GM19239 (cell line): Measurements from ENCODE around the gene PIR.
A peak's percentile ranks its signal among the peaks of the same experiment; 100 is the strongest.

Source experiments
- DNase-seq: peaks from one replicate; pipeline ENCODE4 v3.0.0; 2011; ENCODE audit warnings: low spot score; ENCODE audit not compliant: insufficient read length
- FAIRE-seq: peaks from 2 replicates; lab custom pipeline; 2011; peaks lifted over from hg19 to GRCh38; lab: Jason Lieb, UNC

PIR gene

DNA sequence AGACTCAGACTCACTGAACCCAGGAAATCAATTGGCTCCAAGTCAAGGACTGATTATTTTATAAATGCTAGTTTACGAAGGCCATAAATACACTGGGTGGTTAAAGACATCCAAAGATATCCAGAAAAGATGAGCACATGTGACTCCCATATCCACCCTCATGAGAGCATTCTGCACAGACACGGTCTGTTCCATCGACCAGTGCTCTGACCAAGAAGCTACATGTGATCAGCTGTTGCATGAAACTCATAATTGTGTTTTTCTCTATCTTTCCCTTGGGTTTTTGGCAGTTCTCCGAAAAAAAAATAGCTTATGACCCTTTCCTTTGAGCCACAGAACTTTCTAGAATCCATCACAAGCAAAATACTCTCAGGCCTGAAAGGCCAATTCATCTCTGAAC lies 2.7 kb upstream of the PIR start:
- DNase-seq (no peak), FAIRE-seq (no peak)

DNA sequence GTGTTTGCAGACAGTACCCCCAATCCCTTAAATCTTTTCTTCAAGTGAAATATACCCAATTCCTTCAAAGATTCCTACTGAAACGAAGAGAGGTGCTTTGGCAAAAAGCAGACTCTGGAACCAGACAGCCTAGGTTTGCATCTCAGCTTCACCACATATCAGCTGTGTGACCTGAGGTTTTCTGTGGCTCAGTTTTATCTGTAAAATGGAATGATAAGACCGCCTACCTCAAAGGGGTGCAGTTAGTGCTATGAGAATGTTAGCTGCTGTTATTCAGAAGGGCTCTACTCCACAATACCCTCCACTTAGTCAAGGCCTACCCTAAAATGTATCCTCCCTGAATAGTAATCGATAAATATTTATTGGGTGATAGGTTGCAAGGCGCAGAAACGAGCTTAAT lies 664 bp downstream of the PIR start:
- no peak for FAIRE-seq

DNA sequence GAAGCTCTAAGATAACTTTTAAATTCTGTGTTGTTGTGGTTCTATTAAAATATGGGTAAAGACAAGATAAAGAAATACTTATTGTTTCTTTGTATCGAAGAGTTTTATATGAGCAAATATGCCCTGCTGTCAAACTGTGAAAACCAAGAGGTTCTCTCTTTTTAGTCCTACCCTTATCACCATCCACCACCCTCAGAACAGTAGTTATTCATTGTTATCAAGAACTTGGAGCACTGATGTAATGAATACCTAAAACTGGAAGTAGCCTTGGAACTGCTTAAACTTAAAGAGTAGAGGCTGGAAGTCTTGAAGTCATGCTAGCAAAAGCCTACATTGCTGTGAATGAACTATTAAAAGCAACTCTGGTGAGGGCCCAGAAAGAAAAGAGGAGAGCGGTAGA lies 9.2 kb downstream of the PIR start:
- DNase-seq (no peak), FAIRE-seq (no peak)

More for the DNA sequence above, 664 bp downstream of the PIR start:
- no peak for DNase-seq

DNA sequence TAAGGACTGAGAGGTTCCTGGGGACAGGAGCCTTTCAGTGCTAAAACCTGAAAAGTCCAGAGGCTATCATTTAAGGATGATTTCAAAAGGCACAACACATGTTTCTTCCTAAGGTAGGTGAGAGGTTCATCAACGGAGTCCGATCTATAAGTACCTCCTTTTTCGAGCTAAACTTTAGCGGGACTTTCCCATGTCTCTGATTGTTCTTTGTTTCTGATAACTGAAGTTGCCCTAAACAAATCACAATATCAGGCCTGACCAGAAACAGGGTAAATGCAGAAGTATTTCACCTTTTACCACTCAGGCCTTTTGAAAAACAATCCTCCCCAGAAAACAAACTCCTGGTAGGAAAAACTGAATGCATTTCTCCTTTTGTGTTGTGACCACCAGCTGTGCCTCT lies 17.6 kb downstream of the PIR start:
- no peak for FAIRE-seq

DNA sequence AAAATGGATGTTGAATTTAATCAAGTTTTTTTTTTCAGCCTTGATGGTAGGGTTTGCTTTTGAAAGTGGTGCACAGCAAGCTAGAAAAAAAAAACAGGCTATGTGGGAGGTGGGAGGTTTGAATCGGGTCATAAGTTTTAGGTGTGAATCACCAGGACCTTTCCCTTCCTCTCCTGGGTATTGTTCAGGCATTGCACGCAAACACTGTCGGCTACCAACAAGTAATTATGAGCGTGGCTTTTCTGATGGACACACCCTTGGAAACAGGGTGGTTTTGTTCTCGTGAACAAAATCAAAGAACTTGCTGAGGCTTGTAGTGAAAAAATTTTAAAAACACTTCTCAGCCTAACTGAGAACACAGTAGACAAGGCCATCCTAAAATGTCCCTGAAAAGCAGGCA lies 18.1 kb downstream of the PIR start:
- FAIRE-seq (no peak), DNase-seq (no peak)

More for the DNA sequence above, 17.6 kb downstream of the PIR start:
- no peak for DNase-seq

DNA sequence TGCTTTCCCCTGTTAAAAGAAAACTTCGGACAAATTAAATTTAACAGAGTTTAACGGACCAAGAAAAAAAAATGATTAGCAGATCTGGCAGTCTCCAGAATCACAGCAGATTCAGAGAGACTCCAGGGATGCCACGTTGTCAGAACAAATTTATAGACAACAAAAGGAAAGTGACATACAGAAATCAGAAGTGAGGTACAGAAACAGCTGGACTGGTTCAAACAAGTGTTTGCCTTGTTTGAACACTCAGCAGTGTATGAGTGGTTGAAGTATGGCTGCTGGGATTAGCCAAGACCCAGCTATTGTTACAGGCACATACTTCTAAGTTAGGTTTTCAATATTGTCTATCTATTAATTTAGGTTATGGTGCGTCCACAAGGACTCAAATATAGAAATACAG lies 19.1 kb downstream of the PIR start:
- no peak for FAIRE-seq
- DNase-seq, result no peak

DNA sequence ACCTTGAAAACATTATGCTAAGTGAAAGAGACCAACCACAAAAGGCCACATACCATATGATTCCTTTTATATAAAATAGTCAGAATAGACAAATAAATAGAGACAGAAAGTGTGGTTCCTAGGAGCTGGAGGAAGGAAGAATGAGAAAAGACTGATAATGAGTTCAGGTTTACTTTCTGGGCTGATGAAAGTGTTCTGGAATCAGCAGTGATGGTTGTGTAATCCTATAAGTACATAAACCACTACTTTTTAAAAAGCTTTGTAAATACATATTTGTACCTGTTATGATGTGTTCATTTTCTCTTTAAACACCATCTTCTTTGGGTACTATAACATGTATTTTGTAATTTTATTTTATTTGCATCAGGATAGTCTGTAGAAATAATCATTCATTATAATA lies 20.6 kb downstream of the PIR start:
- no peak for DNase-seq
- peak; percentile 73 for FAIRE-seq

DNA sequence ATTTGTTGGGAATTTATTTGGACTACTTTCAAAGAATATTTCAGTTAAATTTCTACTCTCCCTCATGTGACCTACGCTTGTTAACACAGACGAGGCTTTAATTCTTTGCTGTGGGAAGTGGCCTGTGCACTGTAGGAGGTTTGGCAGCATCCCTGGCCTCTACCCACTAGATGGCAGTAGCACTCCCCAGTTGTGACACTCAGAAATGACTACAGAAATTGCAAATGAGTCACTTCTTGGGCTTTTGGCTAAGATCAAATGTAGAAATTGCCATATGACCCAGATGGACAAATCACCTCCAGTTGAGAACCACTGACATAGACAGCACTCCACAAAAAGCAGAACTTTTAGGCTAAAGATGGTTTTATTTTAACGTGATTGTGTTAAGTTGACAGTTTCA lies 22.1 kb downstream of the PIR start:
- peak; percentile 98 for FAIRE-seq
- no peak for DNase-seq

DNA sequence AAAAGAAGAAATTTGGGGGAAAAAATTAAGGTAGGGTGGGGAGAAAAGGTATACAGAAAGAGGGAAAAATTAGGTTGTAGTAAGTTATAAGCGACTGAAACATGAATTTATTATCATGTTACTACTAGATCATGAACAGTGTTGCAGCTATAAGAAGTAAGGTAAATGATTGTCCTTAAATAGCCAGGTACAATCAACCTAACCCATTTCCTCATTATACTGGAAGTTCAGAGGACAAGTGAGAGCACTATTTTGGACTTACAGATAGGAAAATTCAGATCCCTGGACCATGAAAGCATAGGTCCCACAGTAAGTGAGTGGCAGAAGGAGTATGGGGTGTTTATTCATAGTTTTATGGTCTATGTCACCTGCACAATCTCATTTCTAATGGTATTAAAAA lies 23.5 kb downstream of the PIR start:
- DNase-seq, result no peak
- FAIRE-seq, result no peak

DNA sequence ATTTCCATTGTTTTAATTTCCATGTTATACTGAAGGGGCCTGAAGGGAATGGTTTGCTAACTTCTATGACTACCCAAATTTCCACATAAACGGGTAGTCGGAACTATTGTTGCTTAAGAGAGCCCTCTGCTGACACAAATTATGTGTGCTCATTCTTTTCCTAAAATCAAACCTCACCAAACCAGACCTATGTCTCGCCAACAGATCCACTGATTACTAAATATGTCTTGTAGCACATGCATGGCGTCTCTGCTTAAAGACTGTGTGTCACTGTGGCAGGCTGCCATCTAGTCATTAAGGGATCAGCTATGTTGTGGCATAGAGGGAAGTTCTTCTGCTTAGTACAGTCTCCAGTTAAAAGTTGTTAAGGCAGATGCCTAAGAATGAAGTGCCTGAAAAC lies 25.1 kb downstream of the PIR start:
- DNase-seq (no peak), FAIRE-seq (peak; percentile 64)

DNA sequence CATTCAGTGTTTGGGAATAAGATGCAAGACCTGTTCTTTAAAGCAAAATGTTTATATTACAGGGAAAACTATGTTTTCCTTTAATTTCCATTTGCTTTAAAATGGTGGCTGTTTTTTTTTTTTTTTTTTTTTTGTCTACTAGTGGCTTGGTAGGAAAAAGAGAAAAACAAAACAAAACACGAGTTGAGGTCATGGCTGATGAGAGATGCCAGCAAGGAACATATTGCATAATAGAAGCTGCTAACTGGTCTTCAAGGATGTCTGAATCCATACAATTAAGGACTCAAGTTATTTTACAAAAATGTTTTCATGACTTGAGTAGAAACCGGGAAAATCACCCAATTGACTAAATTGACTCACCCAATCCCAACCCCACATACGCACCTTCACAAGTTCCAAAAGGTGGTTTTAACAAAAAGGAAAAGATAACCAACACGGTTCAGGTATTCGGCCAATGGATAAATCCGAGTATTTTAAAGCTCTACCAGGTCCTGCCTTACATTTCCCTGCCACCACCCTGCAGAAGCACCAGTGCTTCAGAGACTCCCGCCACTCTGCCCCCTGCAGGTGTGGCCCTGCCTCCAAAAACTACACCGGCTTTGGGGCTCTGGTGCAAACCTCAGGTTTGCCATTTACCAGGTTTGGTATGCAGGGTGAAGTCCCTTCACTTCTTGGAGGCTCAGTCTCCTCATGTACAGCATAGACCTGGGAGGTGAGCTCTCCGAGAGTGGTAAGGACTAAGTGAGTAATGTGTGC lies 27.1 kb downstream of the PIR start:
- no peak for DNase-seq

DNA sequence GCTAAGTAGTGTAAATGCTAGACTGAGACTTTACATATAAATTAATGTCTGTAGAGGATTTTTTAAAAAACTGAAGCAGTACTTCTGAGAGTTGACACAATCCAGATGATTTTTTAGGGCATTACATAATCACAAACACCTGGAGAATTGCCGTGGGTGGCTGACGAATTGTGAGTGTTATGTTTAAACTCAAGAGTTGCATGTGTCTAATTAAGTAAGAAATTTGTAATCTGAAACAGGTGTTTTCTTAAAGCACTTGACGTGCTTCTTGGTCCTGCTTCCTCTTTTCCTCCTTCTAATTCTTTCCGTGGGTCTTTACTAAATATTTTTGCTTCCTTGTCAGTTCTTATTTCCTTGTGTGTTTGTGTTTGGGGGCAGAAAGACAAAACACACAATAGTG lies 27.8 kb downstream of the PIR start:
- DNase-seq (no peak), FAIRE-seq (no peak)

More for the DNA sequence above, 27.1 kb downstream of the PIR start:
- peak; percentile 76 for FAIRE-seq

DNA sequence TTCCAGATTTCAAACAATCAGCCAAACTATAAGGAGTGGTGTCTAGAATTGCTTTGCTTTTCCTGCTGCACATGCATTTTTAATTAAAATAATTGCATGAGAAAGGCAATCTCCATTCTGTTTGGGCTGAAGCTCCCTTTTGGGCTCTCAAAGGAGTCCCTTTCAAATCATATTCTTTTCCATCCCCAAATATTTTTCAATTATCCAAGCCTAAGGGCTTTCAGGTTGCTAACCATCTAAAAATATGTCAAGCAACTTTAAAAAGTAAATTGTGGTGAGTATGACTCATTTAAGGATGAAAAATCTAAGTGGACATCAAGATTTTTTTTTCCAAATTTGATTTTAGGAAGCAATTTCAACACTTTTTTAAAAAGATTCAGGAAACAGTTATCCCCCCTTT lies 28.4 kb downstream of the PIR start:
- peak; percentile 79 for FAIRE-seq
- DNase-seq, result no peak

DNA sequence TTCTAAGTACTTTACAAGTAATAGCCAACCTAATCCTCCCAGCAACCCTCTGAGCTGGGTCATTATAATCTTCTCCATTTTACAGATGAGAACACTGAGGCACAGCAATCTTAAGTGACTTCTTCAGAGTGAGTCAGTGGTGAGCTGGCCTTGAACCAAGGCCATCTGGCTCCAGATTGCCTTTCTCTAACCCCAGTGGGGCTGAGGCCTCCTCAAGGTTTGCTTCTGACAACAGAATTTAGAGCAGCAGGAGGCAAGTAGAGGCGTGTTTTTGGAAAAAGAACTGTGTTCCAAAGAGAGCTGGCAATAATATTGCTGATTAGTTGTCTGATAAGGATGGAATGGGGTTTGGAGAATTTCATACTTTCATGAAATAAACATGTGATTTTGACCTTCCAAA lies 41.2 kb downstream of the PIR start:
- FAIRE-seq, result no peak
- no peak for DNase-seq

DNA sequence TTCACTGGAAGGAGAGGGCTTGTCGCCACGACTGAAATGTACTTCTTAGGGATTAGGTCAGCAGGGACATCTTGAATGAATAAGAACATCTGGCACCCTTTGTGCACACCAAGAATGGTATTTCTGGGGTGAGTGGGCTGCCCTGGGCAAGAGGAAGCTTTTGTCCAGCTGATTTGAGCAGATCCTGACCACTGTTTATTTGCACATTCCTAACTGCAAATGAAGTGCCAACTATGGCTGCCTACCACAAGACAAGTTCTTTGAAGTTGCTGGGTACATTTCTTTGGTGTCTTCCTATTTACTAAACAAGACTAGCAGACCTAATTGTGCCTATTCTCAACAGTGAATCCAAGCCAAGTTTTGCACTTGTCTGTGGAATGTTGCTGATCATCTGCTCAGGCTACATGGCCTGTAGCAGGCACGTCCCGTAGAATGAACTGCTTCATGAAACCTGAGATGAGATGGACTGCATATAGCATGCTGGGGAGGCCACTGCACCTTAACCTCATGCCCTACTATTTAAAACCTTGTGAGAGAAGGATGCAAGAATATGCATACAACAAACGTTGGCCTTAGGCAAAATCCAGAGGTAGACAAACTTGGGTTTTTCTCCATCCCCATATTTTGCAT lies 45.0 kb downstream of the PIR start:
- FAIRE-seq, result no peak

DNA sequence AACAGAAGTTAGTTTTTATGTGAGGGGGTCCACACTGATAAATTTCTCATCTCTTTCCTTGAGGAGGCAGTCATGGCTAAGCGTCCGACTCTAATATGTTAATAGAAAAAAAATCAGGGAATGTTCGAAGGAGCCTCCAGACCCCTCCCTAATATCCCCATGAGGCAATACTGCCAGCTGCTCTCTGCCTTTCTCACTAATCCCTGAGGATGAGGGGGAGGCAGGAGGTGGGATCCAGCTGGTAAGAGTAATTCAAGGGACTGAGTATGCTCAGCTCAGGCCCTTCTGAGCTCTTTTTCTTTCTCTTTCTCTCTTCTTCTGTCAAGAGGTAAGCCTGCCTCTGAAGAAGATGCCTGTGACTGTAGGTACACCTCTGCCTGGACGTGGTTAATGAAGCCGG lies 51.7 kb downstream of the PIR start:
- DNase-seq (no peak), FAIRE-seq (peak; percentile 45)

More for the DNA sequence above, 45.0 kb downstream of the PIR start:
- DNase-seq, result no peak

DNA sequence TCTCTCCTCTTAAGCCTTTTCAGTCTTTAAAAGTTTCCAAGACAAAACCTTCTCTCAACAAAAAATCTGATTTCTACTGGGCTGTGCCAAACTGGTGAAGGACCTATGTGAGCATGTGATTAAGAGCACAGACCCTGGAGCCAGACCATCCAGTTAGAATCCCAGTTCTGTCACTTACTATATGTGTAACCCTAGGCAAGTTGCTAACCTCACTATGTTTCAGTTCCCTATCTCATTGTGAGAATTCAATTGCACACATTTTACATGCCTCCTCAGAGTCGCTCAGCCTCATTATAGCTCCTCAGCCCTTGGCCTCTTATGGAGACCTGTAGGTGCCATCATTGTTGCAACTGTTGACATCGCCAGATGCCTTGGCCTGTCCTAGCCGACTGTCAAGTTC lies 54.8 kb downstream of the PIR start:
- DNase-seq (no peak), FAIRE-seq (peak; percentile 81)

DNA sequence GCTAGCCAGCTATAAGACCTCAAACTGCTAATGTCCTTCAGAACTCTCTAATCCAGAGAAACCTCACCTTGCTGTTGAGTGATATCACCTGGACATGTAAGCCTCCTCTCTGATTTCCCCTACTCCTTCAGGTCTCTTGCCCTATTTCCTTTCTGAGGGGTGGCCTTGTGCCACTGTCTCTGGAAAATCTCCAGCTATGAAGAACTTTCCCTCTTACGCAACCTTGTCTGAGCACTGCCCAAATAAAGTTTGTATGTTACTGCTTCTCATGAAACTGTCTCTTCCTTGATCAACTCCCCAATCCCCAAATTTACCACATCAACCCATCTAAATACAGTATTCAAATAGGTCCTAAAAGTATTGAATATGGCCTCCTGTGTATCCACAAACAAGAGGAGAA lies 55.4 kb downstream of the PIR start:
- no peak for DNase-seq
- peak; percentile 31 for FAIRE-seq

DNA sequence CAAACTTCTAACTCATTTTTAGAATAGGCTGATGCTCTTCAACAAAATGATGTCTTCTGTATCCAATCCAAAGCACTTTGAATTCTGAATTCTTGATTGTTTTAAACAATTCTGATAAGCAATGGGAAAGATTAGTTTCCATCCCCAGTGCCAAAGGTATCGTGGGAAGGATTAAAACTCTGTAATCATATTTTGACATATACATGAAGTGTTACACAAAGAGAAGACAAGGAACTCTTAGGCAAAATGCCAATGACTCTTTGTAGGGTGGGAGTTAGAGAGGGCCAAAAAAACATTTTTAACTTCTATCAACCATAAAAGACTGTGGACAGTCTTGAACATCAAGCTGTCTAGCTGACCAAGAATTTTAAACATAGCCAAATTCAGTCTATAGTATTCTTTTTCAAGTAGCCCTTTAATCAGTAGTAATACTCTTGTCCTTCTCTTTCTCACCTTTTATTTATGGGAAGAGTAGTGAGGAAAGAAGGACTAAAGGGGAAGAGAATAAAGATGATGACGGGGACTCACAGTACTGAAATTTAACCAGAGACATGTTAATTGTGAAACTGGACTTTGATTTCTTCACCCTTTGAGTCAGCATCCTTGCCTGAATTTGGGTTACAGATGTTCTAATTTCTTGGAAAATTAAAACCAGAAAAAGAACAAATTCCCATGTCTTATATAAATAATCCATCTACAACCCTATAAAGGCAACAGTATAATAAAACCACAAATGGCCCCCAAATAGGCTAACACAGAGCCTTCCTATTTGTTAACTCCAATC lies 57.1 kb downstream of the PIR start:
- FAIRE-seq (peak; percentile 47), DNase-seq (no peak)

DNA sequence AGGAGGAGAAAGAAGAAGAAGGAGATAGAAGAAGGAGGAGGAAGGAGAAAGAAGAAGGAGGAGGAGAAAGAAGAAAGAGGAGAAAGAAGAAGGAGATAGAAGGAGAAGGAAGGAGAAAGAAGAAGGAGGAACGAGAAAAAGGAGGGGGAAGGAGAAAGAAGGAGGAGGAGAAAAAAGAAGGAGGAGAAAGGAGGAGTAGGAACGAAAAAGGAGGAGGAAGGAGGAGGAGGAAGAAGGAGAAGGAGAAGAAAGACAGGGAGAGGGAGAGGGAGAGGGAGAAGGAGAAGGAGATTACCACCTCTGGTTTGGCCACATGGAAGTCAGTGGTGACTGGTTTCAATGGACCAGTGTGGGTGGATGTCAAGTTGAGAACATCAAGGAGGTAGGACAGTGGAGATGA lies 58.9 kb downstream of the PIR start:
- no peak for FAIRE-seq
- DNase-seq, result no peak

DNA sequence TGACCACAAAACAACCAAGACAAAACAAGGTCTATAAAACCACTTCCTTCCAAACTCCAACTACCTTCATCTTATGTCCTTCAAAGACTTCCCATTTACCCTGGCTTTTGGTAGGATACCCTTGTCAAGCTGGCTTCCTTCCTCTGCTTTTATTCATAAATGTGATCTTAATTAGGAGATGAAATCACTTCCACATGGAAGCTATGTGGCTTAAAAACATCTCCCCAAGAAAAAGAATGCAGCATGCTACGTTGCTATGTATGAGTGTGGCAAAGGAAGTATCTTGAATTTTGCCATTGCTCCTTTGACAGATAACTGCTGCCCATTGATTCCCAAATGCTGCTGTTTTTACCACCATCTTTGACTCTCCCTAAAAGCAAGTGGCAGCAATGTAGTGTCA lies 62.5 kb downstream of the PIR start:
- DNase-seq, result no peak
- no peak for FAIRE-seq
